Fibroblast of lung (primary cell): Measurements from ENCODE around the gene RANBP10.

Source experiments
- CTCF ChIP-seq, 2 donors: IDR thresholded peaks in 1 of 2; conservative IDR thresholded peaks in 1 of 2; 1 replicate in 1 of 2; 2 replicates in 1 of 2; pipeline ENCODE4 v1.5.1; 2011 to 2012; ENCODE audit warnings: low read length in 2 of 2, control low read depth in 1 of 2, inconsistent platforms in 1 of 2, low read depth in 1 of 2, mild to moderate bottlenecking in 1 of 2
- EZH2 ChIP-seq: IDR thresholded peaks from 2 replicates; pipeline ENCODE4 v1.5.1; 2012; ENCODE audit warnings: low read length, control low read depth, mild to moderate bottlenecking; ENCODE audit errors: missing control alignments

GRCh38 chr16:67697422-67698185 is 108.8 kb downstream of the RANBP10 start:
- no peak for TF ChIP-seq CTCF (conservative IDR thresholded peaks at IDR 0.05 in 1 of 2, IDR thresholded peaks at IDR 0.05 in 1 of 2; ENCODE audit: low read depth in 1 of 2, low read length in 2 of 2)
- no peak for TF ChIP-seq EZH2
